Chondrocyte (in vitro differentiated cells): ENCODE results near the gene OR10AD1. TPM values are rescaled to one million over a fixed set of nuclear protein-coding genes. Genes with fewer than 3 reads are reported as not detected.

Experiments used
- DNase-seq: peaks from one replicate; pipeline ENCODE4 v3.0.0; 2021; ENCODE audit warnings: mixed read lengths, low spot score
- H3K27ac Mint-ChIP-seq: one replicate; pipeline ENCODE4 v1.8.0; 2021; ENCODE audit warnings: mild to moderate bottlenecking, moderate library complexity, mixed read lengths; ENCODE audit not compliant: unreplicated experiment
- H3K27me3 Mint-ChIP-seq: 2 replicates; pipeline ENCODE4 v1.8.0; 2021; ENCODE audit warnings: low read depth, mixed read lengths
- H3K36me3 Mint-ChIP-seq: 2 replicates; pipeline ENCODE4 v1.8.0; 2021; ENCODE audit warnings: low read depth, mixed read lengths
- H3K4me1 Mint-ChIP-seq: 2 replicates; pipeline ENCODE4 v1.8.0; 2021; ENCODE audit warnings: low read depth, mild to moderate bottlenecking, mixed read lengths
- H3K4me3 Mint-ChIP-seq: one replicate; pipeline ENCODE4 v1.8.0; 2021; ENCODE audit warnings: mild to moderate bottlenecking, moderate library complexity, mixed read lengths; ENCODE audit not compliant: unreplicated experiment
- H3K9me3 Mint-ChIP-seq: 2 replicates; pipeline ENCODE4 v1.8.0; 2021; ENCODE audit warnings: low read depth, mixed read lengths
- total RNA-seq: library from RNA; stranded (reverse); gene quantifications from 3 replicates; pipeline ENCODE4 v1.2.1, GENCODE V29; 2021
- TF ChIP-seq, protein P1 (sequence below): fragments of 200-600 bp; sonication (generic); IDR thresholded peaks from 2 replicates; pipeline ENCODE4 v1.5.0; 2021; ENCODE audit warnings: antibody characterized with exemption, mild to moderate bottlenecking, moderate library complexity

OR10AD1 gene
- total RNA-seq, 1 donor from 2014 or later, result not detected

DNA sequence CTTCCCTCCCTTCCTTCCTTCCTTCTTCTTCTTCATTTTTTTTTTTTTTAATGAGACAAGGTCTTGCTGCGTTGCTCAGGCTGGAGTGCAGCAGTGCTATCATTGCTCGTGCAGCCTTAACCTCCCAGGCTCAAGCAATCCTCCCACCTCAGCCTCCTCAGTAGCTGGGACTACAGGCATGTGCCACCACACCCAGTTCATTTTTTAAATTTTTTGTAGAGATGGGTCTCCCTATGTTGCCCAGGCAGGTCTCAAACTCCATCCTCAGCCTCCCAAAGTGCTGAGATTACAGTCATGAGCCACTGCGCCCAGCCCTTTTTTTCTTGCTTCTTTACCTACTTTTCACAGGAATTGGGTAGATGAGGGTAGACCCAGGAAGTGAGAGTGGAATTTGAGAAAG lies 1.6 kb downstream of the OR10AD1 start:
- no peak for DNase-seq
- no peak overlapping the region for H3K27ac Mint-ChIP-seq
- H3K27me3 Mint-ChIP-seq, result peaks cover 13% of the 10 kb centered on the region
- peaks cover 25% of the 10 kb centered on the region for H3K9me3 Mint-ChIP-seq
- H3K4me1 Mint-ChIP-seq, result peaks cover 19% of the 10 kb centered on the region
- no peak overlapping the region for H3K4me3 Mint-ChIP-seq
- TF ChIP-seq, protein P1, sequence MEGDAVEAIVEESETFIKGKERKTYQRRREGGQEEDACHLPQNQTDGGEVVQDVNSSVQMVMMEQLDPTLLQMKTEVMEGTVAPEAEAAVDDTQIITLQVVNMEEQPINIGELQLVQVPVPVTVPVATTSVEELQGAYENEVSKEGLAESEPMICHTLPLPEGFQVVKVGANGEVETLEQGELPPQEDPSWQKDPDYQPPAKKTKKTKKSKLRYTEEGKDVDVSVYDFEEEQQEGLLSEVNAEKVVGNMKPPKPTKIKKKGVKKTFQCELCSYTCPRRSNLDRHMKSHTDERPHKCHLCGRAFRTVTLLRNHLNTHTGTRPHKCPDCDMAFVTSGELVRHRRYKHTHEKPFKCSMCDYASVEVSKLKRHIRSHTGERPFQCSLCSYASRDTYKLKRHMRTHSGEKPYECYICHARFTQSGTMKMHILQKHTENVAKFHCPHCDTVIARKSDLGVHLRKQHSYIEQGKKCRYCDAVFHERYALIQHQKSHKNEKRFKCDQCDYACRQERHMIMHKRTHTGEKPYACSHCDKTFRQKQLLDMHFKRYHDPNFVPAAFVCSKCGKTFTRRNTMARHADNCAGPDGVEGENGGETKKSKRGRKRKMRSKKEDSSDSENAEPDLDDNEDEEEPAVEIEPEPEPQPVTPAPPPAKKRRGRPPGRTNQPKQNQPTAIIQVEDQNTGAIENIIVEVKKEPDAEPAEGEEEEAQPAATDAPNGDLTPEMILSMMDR, result no peak
- H3K36me3 Mint-ChIP-seq, result peaks cover 3% of the 10 kb centered on the region

DNA sequence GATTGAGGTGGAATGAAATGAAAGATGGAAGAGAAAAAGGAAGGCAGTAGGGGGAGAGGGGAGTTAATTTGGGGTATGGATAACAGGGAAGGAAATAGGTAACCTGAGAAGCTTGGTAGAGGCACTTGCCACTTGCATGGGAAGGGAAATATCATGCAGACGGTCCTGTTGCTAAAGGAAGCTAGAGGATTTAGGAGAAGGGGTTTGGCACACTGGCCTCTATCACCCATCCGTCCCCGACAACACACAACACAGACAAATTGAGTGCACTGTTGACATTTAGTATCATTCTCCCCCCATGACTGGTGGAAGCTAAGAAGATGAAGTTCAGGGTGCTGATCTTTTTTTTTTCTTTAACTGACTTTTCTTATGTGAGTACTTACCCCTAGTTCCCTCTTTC lies 2.0 kb downstream of the OR10AD1 start:
- peaks cover 13% of the 10 kb centered on the region for H3K27me3 Mint-ChIP-seq
- no peak overlapping the region for H3K27ac Mint-ChIP-seq
- H3K9me3 Mint-ChIP-seq, result peaks cover 21% of the 10 kb centered on the region
- H3K4me1 Mint-ChIP-seq, result peaks cover 19% of the 10 kb centered on the region
- H3K4me3 Mint-ChIP-seq, result no peak overlapping the region
- TF ChIP-seq, protein P1, result no peak
- peaks cover 1% of the 10 kb centered on the region for H3K36me3 Mint-ChIP-seq
- no peak for DNase-seq

DNA sequence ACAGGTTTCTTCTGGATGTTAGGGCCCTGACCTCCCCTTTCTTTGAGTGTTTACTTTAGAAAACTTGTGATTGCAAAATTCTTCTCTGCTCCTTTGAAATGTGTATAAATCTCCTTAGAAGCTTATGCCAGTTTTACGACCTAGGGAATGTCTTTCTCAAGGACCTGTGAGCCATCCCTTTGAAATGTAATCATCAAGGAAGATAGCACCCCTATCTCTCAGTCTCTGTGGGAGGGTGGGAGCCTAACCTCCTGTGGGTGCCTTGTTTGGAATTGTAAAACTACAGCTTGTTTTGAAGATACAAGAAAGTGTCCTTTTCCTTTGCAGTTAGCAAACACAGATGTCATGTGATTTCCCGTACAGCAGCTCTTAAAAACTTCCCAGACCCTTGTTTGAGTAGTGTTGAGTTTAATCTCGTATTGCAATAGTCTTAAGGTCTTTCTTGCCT lies 3.3 kb downstream of the OR10AD1 start:
- TF ChIP-seq, protein P1, result no peak
- H3K27ac Mint-ChIP-seq, result no peak overlapping the region
- peaks cover 22% of the 10 kb centered on the region for H3K4me1 Mint-ChIP-seq
- no peak for DNase-seq
- H3K4me3 Mint-ChIP-seq, result no peak overlapping the region
- H3K36me3 Mint-ChIP-seq, result peaks cover 1% of the 10 kb centered on the region
- H3K9me3 Mint-ChIP-seq, result peaks cover 21% of the 10 kb centered on the region
- H3K27me3 Mint-ChIP-seq, result peaks cover 18% of the 10 kb centered on the region

DNA sequence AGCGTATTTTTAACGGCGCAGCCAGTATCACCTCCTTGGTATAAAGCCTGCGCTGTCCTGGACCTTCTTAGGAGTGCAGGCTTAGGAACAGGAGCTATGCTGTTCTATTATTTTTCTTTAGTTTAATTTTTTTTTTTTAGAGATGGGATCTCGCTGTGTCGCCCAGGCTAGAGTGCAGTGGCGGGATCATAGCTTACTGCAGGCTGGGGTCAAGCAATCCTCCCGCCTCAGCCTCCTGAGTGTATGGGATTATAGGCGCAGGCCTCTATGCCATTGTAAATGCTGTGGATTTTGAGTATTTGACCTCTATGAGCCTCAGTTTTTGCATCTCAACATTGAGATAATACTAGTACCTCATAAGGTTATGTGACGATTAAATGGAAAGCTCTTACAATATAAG lies 4.1 kb downstream of the OR10AD1 start:
- peaks cover 25% of the 10 kb centered on the region for H3K4me1 Mint-ChIP-seq
- DNase-seq, result no peak
- TF ChIP-seq, protein P1, result no peak
- H3K27me3 Mint-ChIP-seq, result peaks cover 23% of the 10 kb centered on the region
- peak overlapping the region; percentile 81 for H3K27ac Mint-ChIP-seq
- H3K36me3 Mint-ChIP-seq, result peaks cover 1% of the 10 kb centered on the region
- H3K9me3 Mint-ChIP-seq, result peaks cover 17% of the 10 kb centered on the region
- peak overlapping the region; percentile 75 for H3K4me3 Mint-ChIP-seq

DNA sequence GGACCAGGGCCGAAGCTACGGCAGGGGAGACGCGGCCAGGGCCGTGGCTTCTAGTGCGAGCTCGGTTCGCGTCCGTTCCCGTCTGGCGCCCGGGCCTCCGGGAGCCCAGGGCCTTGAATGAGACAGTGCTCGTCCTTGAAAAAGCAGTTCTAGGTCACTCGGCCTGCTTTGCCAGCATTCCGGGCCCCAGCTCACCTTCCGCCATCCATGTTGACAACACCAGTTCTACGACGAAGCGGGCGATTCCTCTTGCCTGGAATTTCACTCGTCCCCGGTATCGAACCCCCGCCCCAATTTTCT lies 4.5 kb downstream of the OR10AD1 start:
- H3K4me1 Mint-ChIP-seq, result peaks cover 25% of the 10 kb centered on the region
- H3K36me3 Mint-ChIP-seq, result peaks cover 1% of the 10 kb centered on the region
- TF ChIP-seq, protein P1, result no peak
- no peak for DNase-seq
- H3K4me3 Mint-ChIP-seq, result peak overlapping the region; percentile 75
- peaks cover 14% of the 10 kb centered on the region for H3K9me3 Mint-ChIP-seq
- H3K27me3 Mint-ChIP-seq, result peaks cover 25% of the 10 kb centered on the region
- peak overlapping the region; percentile 81 for H3K27ac Mint-ChIP-seq
